Bone marrow (tissue), 2 donors: ENCODE measurements around the gene SDHA.
"Not testable (repeated sequence)": the region's sequence is repeated elsewhere in the genome, so short reads cannot be mapped to it uniquely, and the experiment has no call there.

Experiments used
- DNase-seq, 2 donors: peaks; one replicate each; lab custom pipeline; 2025; lab: John Stamatoyannopoulos, UW

SDHA gene

DNA sequence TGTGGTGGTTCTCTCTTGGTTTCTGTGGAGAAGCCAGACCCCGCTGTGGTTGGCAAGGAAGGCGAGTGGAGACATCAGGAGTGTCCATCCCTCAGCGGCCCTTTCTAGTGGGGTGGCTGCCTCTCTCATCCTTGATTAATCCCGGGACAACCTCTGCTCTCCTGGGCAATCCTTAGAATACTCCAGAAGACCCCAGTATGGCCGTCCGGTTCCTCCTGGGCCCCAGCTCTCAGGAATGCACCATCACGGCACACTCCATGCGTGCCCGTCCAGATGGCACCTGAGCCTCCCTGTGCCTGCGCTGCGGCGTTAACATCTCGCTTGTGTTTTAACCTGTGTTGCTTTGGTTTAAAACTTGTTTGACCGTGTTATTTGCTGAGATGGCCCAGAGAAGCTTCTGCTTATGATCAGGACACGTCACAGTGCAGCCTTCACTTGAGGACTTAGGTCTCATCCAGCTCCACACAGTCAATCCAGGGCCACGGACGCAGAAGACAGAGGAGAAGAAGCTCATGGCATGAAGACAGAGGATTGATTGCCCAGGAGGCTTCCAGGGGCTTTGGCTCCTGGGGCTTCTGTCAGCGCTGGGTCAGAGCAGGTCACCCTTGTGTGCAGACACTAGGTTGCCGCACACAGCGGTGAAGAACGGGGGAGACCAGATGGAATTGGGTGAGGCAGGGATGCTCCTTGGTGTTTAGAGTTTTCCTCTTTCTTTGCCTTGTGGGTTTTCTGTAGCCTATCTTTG, 82.7 kb downstream of the SDHA start:
- not testable (repeated sequence) for DNase-seq

- DNase-seq = not testable (repeated sequence)
These were observed 84.3 kb downstream of the SDHA start for GRCh38 chr5:302416-302815.

- no peak for DNase-seq
These were observed 84.8 kb downstream of the SDHA start for GRCh38 chr5:302966-303365.

GRCh38 chr5:303741-304140, 85.6 kb downstream of the SDHA start:
- not testable (repeated sequence) for DNase-seq

GRCh38 chr5:305050-305449, 86.9 kb downstream of the SDHA start:
- no peak for DNase-seq

- no peak for DNase-seq
These were observed 87.3 kb downstream of the SDHA start for GRCh38 chr5:305459-305858.

DNA sequence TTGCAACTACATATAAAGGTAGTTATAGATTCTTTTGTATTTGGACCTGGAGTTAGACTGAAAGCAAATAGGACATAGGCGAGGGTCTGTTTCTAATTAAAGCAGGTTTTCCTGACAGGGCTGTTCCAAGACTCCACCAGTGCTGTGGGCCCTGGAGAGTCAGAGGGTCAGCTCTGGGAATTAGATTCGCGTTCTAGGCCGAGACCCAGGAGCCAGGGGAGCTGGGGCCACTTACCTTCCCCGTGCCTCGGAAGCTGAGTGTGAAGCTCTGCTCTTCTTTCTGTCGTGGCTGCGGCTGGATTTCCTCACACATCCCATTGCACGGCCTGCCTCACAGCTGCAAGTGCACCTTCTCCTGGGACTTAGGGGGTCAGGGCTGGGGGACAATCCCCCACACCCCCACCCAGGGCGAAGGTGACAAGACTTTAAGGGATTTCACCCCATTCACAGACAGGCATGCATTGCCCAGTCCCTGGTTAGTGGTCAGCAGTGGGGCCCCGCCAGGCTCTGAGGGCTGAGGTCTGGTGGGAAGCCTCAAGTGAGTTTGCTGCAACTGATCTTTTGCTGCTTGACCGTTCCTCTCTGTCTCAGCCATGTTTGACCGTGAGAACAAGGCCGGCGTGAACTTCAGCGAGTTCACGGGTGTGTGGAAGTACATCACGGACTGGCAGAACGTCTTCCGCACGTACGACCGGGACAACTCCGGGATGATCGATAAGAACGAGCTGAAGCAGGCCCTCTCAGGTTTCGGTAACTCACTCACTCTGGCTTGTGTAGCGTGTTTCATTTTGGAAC, 88.1 kb downstream of the SDHA start:
- DNase-seq = no peak
